ENCODE results near the gene TTC28. TPM values are rescaled to one million over a fixed set of nuclear protein-coding genes. Genes with fewer than 3 reads are reported as not detected.

Gene TTC28
- total RNA-seq, 1 experiment from 2014 or later = 0.12 TPM

DNA sequence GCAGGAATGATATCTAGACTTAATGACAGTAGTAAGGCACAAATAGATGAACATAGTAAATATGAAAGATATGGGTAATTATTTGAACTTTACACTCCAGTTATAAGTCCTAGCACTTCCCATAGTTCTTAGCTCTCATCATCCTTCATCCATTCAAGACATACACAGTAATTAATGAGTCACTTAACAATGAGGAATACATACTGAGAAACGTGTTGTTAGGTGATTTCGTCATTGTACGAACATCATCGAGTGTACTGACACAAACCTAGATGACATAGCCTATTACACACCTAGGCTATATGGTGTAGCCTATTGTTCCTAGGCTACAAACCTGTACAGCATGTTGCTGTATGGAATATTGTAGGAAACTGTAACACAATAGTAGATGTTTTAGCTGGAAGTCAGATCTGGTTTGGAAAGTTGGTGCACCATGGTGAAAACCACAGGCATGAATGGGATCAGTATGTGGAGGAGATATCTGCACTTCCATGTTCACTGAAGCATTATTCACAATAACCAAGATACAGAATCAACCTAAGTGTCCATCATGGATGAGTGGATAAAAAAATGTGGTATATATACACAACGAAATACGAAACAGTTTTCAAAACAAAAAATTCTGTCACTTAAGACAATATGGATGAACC, 530.7 kb downstream of the TTC28 start:
- Histone ChIP-seq H3K27me3 (ENCODE audit: insufficient read depth, low read length) (peaks cover 80% of the 10 kb centered on the region), H3K4me1 (ENCODE audit: control insufficient read depth in 1 of 2, insufficient read depth in 2 of 2, low read length in 2 of 2) (no peaks in the 10 kb centered on the region), H4K20me1 (ENCODE audit: insufficient read depth) (no peaks in the 10 kb centered on the region), H3K9me2 (ENCODE audit: insufficient read depth) (no peaks in the 10 kb centered on the region), H3K4me2 (ENCODE audit: low read length) (no peak overlapping the region), H3K9me3 (ENCODE audit: control insufficient read depth in 1 of 2, insufficient read depth in 1 of 2, low read depth in 1 of 2, low read length in 2 of 2) (no peaks in the 10 kb centered on the region), H3K36me3 (ENCODE audit: control insufficient read depth in 1 of 2, insufficient read depth in 2 of 2, low read length in 2 of 2) (no peaks in the 10 kb centered on the region), H2AFZ (ENCODE audit: low read depth, low read length, poor library complexity, severe bottlenecking) (no peak overlapping the region), H3K4me3 (replicated peaks in 1 of 2; ENCODE audit: low read depth in 1 of 2, low read length in 2 of 2) (no peak overlapping the region), H3K9ac (ENCODE audit: low read length) (no peak overlapping the region), H3K27ac (ENCODE audit: low read depth, low read length) (no peak overlapping the region), H3K79me2 (ENCODE audit: insufficient read depth, low read length) (no peaks in the 10 kb centered on the region)
- ATAC-seq (no peak), DNase-seq (ENCODE audit: low read depth, low spot score) (no peak)
- ChIA-PET CTCF (no interaction called here), RAD21 (ENCODE audit: low non-redundant PET in 1 of 2, low total read pairs in 2 of 2, uncharacterized antibody in 2 of 2, unreplicated experiment in 2 of 2) (no interaction called here), POLR2A (no interaction called here)
- intact Hi-C loops (cut with micrococcal nuclease) = no loop called here
- no TSS peak for BruUV-seq (replicated peaks)
- no peak for TF ChIP-seq CEBPB (IDR thresholded peaks at IDR 0.05; ENCODE audit: low read depth)
- TF ChIP-seq SRF (IDR thresholded peaks at IDR 0.05; ENCODE audit: low read depth) = no peak
- TF ChIP-seq ZNF274 (IDR thresholded peaks at IDR 0.05; ENCODE audit: low read depth, low read length) = no peak
- TF ChIP-seq ZFX (IDR thresholded peaks at IDR 0.05) = no peak
- TF ChIP-seq RAD21 (IDR thresholded peaks at IDR 0.05; ENCODE audit: low read depth) = no peak
- TF ChIP-seq POLR2A (IDR thresholded peaks at IDR 0.05; ENCODE audit: borderline replicate concordance, extremely low read depth, insufficient read depth, insufficient read length) = no peak
- no peak for TF ChIP-seq EZH2phosphoT487 (IDR thresholded peaks at IDR 0.05; ENCODE audit: borderline replicate concordance)
- no peak for TF ChIP-seq CBX3 (IDR thresholded peaks at IDR 0.05; ENCODE audit: low read depth)
- TF ChIP-seq, protein P1, sequence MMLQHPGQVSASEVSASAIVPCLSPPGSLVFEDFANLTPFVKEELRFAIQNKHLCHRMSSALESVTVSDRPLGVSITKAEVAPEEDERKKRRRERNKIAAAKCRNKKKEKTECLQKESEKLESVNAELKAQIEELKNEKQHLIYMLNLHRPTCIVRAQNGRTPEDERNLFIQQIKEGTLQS (IDR thresholded peaks at IDR 0.05) = no peak
- TF ChIP-seq POLR2AphosphoS5 (IDR thresholded peaks at IDR 0.05; ENCODE audit: low read depth, low read length) = no peak
- TF ChIP-seq EZH2 (IDR thresholded peaks at IDR 0.05) = no peak
- no peak for TF ChIP-seq TCF7L2 (IDR thresholded peaks at IDR 0.05; ENCODE audit: borderline replicate concordance, extremely low read depth, insufficient read depth, insufficient read length)

DNA sequence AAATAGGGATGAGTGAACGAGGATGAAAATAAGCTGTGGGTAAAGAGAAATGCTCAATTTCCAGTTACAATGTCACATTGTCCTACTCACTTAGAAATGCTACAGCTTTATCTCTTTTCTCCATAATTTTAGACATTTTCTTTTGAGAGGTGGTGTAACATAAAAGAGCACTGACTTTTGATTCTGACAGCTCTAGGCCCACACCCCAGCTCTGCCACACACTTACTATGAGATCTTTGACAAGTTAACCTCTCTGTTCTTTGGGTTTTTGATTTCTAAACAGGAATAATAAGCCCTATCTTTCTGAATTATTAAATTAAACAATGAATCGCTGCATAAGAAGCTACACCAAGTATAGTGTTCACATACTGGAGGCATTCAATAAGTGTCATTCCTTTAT, 532.2 kb downstream of the TTC28 start:
- no peaks in the 10 kb centered on the region for H3K4me1 ChIP-seq (ENCODE audit: control insufficient read depth in 1 of 2, insufficient read depth in 2 of 2, low read length in 2 of 2)
- no peak overlapping the region for H3K4me3 ChIP-seq (replicated peaks in 1 of 2; ENCODE audit: low read depth in 1 of 2, low read length in 2 of 2)
- H3K4me2 ChIP-seq (ENCODE audit: low read length) = no peak overlapping the region
- RAD21 ChIA-PET (ENCODE audit: low non-redundant PET in 1 of 2, low total read pairs in 2 of 2, uncharacterized antibody in 2 of 2, unreplicated experiment in 2 of 2) = no interaction called here
- no peaks in the 10 kb centered on the region for H3K36me3 ChIP-seq (ENCODE audit: control insufficient read depth in 1 of 2, insufficient read depth in 2 of 2, low read length in 2 of 2)
- CTCF ChIA-PET = no interaction called here
- H3K9me2 ChIP-seq (ENCODE audit: insufficient read depth) = no peaks in the 10 kb centered on the region
- peaks cover 93% of the 10 kb centered on the region for H3K27me3 ChIP-seq (ENCODE audit: insufficient read depth, low read length)
- H3K79me2 ChIP-seq (ENCODE audit: insufficient read depth, low read length) = no peaks in the 10 kb centered on the region
- no peak overlapping the region for H3K9ac ChIP-seq (ENCODE audit: low read length)
- no peaks in the 10 kb centered on the region for H4K20me1 ChIP-seq (ENCODE audit: insufficient read depth)
- POLR2A ChIA-PET = no interaction called here
- intact Hi-C loops (cut with micrococcal nuclease) = no loop called here
- no TSS peak for BruUV-seq (replicated peaks)
- ATAC-seq (no peak), DNase-seq (ENCODE audit: low read depth, low spot score) (no peak)
- no peak overlapping the region for H2AFZ ChIP-seq (ENCODE audit: low read depth, low read length, poor library complexity, severe bottlenecking)
- no peak overlapping the region for H3K27ac ChIP-seq (ENCODE audit: low read depth, low read length)
- no peaks in the 10 kb centered on the region for H3K9me3 ChIP-seq (ENCODE audit: control insufficient read depth in 1 of 2, insufficient read depth in 1 of 2, low read depth in 1 of 2, low read length in 2 of 2)
- TF ChIP-seq JUND (IDR thresholded peaks at IDR 0.05) (no peak), POLR2AphosphoS5 (IDR thresholded peaks at IDR 0.05; ENCODE audit: low read depth, low read length) (no peak), EZH2 (IDR thresholded peaks at IDR 0.05) (no peak), RAD21 (IDR thresholded peaks at IDR 0.05; ENCODE audit: low read depth) (no peak), YY1 (IDR thresholded peaks at IDR 0.05; ENCODE audit: extremely low read depth, insufficient replicate concordance, low read depth, low read length) (no peak), TCF7L2 (IDR thresholded peaks at IDR 0.05; ENCODE audit: borderline replicate concordance, extremely low read depth, insufficient read depth, insufficient read length) (no peak), ZFX (IDR thresholded peaks at IDR 0.05) (no peak), CEBPB (IDR thresholded peaks at IDR 0.05; ENCODE audit: low read depth) (no peak)
- TF ChIP-seq, protein P2, sequence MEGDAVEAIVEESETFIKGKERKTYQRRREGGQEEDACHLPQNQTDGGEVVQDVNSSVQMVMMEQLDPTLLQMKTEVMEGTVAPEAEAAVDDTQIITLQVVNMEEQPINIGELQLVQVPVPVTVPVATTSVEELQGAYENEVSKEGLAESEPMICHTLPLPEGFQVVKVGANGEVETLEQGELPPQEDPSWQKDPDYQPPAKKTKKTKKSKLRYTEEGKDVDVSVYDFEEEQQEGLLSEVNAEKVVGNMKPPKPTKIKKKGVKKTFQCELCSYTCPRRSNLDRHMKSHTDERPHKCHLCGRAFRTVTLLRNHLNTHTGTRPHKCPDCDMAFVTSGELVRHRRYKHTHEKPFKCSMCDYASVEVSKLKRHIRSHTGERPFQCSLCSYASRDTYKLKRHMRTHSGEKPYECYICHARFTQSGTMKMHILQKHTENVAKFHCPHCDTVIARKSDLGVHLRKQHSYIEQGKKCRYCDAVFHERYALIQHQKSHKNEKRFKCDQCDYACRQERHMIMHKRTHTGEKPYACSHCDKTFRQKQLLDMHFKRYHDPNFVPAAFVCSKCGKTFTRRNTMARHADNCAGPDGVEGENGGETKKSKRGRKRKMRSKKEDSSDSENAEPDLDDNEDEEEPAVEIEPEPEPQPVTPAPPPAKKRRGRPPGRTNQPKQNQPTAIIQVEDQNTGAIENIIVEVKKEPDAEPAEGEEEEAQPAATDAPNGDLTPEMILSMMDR (IDR thresholded peaks at IDR 0.05 in 2 of 3, conservative IDR thresholded peaks at IDR 0.05 in 1 of 3; ENCODE audit: borderline replicate concordance in 1 of 3, insufficient read depth in 1 of 3, low read depth in 2 of 3, low read length in 2 of 3) = no peak
- TF ChIP-seq, protein P3, sequence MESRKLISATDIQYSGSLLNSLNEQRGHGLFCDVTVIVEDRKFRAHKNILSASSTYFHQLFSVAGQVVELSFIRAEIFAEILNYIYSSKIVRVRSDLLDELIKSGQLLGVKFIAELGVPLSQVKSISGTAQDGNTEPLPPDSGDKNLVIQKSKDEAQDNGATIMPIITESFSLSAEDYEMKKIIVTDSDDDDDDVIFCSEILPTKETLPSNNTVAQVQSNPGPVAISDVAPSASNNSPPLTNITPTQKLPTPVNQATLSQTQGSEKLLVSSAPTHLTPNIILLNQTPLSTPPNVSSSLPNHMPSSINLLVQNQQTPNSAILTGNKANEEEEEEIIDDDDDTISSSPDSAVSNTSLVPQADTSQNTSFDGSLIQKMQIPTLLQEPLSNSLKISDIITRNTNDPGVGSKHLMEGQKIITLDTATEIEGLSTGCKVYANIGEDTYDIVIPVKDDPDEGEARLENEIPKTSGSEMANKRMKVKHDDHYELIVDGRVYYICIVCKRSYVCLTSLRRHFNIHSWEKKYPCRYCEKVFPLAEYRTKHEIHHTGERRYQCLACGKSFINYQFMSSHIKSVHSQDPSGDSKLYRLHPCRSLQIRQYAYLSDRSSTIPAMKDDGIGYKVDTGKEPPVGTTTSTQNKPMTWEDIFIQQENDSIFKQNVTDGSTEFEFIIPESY (IDR thresholded peaks at IDR 0.05; ENCODE audit: extremely low read depth, insufficient replicate concordance, low read length) = no peak
